ENCODE data around the gene RHBDD3.

- TF ChIP-seq CTCF (IDR thresholded peaks at IDR 0.05; ENCODE audit: low read depth, low read length) (no peak), EZH2phosphoT487 (IDR thresholded peaks at IDR 0.05; ENCODE audit: low read depth) (no peak)
Measured at GRCh38 chr22:29300807-29301601, 33.2 kb upstream of the RHBDD3 start.
